Measurements from ENCODE around the gene DRC3. TPM values are rescaled to one million over a fixed set of nuclear protein-coding genes. Genes with fewer than 3 reads are reported as not detected.
"Not testable (repeated sequence)": the region's sequence is repeated elsewhere in the genome, so short reads cannot be mapped to it uniquely, and the experiment has no call there.

Gene DRC3
- total RNA-seq, 1 experiment from 2014 or later, result not detected

DNA sequence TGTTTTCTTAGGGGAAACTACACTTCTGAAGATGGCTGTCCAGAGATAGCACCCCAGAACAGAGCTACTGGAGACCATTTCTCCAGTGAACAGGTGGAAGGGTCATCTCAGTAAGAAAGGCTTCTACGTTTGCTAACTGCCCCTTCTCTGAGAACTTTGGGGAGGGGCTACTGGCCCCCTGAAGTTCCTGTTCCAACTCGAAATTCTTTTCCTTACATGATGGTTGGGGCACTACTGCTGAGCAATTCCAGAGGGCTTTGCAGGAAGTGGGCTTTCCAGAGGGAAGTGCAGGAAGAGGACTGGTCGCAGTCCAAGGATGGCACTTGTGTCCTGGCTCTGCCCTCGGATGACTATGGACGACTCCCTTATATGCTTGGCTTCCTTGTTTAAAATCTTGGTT is 31.6 kb upstream of the DRC3 start:
- no peak for DNase-seq (ENCODE audit: low spot score)

GRCh38 chr17:17942846-17943245 is 29.8 kb upstream of the DRC3 start:
- DNase-seq (ENCODE audit: low spot score), result no peak

DNA sequence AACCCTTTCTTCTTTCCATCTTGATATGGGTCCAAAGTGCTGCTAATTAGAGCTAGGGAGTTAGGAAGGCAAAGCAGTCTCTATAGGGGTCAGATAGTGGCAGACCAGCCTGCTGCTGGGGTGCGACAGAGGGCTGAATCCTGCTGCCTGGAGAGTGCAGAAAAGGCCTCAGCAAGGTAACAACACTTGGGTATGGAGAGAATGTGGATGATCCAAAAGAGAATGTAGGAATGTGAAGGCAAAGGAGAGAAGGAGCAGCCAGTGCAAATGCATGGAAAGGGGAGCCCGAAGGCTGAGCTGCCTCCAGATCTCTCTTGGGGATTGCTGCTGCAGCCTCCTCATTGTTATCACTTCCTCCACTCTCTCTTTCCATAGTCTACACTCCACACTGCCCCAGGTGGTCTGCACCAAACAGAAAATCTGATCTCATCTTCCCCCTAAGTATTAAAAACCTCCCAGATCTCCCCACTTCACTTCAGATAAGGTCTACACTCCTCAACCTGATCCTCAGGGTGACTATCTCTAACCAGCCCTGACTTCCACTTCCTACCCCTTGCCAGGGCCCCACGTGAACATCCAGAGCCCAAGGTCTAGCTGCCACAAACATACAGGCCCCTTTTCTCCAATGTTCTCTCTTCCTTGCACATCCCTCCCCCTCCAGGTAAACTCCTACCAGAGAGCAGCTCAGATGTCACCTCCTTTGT is 29.2 kb upstream of the DRC3 start:
- no peak for DNase-seq (ENCODE audit: low spot score)

DNA sequence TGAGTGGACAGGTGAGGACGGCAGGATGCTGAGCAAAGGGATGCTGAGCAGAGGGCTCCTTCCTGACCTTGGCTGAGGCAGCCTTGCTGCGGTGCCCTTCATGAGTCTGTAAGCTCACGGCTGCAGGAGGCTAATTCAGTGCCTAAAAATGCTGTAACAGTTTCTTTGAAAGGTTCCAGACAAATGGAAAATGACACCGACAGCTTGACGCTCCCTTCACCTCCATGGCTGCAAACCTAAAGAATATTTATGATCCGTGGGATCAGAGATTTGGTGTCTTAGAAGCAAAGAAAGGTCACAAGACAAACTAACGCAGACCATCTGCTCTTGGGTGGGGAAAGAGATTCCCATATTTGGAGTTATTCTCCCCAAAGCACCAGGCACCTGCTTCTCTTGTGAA is 28.4 kb upstream of the DRC3 start:
- DNase-seq (ENCODE audit: low spot score), result no peak

GRCh38 chr17:17944743-17945142 is 27.9 kb upstream of the DRC3 start:
- no peak for DNase-seq (ENCODE audit: low spot score)

DNA sequence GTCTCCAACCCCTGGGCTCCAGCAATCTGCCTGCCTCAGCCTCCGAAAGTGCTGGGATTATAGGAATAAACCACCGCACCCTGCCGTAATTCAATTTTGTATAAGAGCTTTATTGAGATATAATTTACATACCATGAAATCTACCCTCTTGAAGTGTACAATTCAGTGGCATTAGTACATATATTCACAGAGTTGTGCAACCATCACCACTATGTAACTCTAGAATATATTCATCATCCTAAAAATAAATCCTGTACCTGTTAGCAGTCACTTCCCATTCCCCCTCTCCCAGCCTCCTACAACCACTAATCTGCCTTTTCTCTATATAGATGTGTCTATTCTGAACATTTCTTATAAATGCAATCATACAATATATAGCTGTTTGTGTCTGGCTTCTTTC is 26.6 kb upstream of the DRC3 start:
- no peak for DNase-seq (ENCODE audit: low spot score)

- no peak for DNase-seq (ENCODE audit: low spot score)
Measured at GRCh38 chr17:17947309-17947708, 25.4 kb upstream of the DRC3 start.

DNA sequence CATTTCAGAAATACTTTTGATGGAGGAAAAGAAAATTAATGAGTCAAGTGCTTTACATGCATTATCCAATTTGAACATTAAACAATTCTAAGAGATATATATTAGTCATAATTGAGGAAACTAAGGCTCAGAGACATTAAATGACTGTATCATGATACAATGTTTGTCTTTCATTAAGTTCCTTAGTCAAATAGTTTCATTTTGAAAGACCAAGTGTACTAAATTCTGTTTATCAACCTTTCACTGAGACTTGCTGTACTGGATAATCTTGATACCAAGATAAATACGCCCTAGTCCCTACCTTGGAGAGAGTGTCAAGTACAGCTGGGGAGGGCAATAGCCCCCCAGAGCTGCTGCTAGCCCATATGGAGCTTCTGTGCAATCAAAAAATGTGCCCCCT is 24.7 kb upstream of the DRC3 start:
- no peak for DNase-seq (ENCODE audit: low spot score)

- DNase-seq (ENCODE audit: low spot score), result no peak
Measured at GRCh38 chr17:17950347-17950746, 22.3 kb upstream of the DRC3 start.

DNA sequence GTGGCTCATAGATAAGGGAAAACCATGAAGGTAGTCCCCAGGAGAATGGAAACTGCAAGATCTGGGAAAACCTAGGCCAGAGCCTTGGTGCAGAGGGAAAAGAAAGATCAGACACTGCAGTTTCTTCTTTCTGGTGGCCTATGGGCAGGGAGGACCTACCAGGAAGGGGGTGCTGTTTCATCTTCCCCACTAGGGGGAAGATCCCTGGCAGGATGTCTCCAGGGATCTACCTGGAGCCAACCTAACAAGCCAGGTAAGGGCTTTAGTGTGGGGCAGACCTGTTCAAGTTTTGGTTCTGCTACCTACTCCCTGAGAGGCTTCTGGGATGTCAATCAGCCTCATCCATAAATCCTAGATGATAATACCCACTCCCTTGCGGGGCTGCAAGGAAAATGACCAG is 21.9 kb upstream of the DRC3 start:
- no peak for DNase-seq (ENCODE audit: low spot score)

DNA sequence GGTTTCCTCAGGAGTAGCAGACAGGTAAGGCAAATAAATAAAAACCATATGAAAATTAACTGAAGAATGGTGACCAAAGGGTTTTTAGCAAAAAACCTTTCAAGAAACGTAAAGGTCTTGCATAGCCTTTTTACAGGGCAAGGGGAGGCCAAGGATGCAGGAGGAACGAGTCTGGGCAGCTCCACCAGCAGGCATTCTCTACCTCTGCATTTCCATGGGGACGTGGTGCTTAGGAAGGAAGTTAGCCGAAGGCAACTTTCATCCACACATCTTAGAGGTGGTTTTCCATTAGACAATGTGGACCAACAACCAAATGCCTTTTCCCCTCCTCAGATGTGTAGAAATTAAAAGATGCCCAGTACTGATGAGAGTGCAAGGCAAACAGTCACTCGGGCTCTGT is 21.1 kb upstream of the DRC3 start:
- no peak for DNase-seq (ENCODE audit: low spot score)

DNA sequence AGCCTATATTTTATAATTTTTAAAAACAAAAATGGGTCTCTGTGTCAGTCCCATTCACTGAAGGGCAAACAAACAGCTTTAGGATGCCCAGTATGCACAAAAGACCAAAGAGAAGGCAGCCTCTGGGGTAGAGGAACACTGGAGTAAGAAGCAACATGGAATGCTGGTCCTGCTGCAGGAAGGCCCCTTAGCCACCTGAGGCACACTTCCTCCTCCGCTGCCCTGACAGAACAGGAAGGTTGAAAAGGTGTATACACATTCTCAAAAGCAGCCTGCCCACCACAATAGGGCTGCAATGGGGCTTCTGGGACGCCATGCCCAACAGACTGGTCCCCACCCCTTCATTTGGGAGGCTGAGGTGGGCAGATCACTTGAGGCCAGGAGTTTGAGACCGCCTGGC is 20.0 kb upstream of the DRC3 start:
- no peak for DNase-seq (ENCODE audit: low spot score)

GRCh38 chr17:17954079-17954478 is 18.6 kb upstream of the DRC3 start:
- DNase-seq (ENCODE audit: low spot score), result no peak

- DNase-seq (ENCODE audit: low spot score), result not testable (repeated sequence)
Measured at GRCh38 chr17:17955790-17956341, 16.8 kb upstream of the DRC3 start.

DNA sequence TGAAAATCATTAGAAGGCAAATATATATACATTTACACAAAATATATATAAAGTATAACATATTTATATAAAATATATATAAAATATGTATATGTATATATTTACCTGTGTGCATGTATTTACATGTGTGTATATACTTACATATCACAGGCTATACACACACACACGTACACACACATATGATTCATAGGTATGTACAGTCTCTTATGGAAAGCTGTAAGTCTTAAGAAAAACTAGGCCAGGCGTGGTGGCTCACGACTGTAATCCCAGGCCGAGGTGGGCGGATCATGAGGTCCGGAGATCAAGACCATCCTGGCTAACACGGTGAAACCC is 15.1 kb upstream of the DRC3 start:
- no peak for DNase-seq (ENCODE audit: low spot score)

DNA sequence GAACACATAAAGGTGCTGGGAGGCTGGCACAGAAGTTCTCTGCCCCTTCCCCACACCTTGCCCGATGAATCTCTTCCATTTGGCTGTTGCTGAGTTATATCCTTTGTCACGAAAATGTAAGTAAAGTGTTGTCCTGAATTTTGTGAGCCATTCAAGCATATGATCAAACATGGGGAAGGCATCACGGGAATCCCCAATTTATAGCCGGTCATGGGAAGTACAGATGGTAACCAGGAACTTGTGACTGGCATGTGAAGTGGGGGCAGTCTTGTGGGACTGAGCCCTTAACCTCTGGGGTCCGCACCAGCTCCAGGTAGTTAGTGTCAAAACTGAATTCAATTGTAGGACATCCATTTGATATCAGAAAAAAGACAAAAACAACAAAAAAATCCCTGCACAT is 13.7 kb upstream of the DRC3 start:
- DNase-seq (ENCODE audit: low spot score), result no peak

GRCh38 chr17:17959520-17960361 is 12.9 kb upstream of the DRC3 start:
- DNase-seq (ENCODE audit: low spot score), result no peak

DNA sequence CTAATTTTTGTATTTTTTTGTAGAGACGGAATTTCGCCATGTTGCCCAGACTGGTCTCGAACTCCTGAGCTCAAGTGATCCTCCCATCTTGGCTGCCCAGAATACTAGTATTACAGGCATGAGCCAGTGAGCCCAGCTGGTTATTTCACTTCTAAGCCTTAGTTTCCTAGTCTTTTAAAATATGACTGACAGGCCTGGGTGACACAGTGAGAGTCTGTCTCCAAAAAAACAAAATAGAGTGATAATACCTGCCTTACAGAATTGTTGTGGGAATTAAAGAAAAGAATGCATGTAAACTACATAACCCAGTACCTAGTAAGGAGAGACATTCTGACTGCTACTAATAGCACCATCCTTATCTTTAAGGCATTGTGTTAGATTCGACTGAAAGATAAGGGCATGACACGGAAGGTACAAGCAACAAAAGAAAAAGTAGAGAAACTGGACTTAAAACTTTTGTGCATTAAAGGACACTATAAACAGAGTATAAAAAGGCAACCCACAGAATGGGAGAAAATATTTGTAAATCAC is 12.1 kb upstream of the DRC3 start:
- DNase-seq (ENCODE audit: low spot score), result no peak

DNA sequence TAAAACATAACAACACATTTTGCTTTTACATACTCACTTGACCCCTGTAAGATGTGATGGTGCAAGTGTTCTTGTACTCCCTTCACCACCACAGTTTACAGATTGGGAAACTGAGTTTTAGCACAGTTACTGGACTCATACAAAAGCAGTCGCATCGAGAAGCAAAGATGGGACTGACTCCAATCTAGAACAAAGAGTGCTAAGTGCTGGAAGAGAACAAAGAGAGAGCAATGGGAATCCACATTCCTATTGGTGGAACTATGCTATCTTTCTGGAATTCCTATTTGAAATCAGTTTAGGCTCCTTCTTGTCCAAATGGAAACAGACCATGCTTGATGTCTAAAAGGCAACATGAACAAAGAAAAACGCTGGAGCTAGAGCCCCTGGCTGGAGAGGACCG is 9.6 kb upstream of the DRC3 start:
- DNase-seq (ENCODE audit: low spot score), result no peak

- DNase-seq (ENCODE audit: low spot score), result no peak
Measured at GRCh38 chr17:17963694-17964436, 8.8 kb upstream of the DRC3 start.

- DNase-seq (ENCODE audit: low spot score), result no peak
Measured at GRCh38 chr17:17964710-17965109, 8.0 kb upstream of the DRC3 start.

GRCh38 chr17:17965152-17965721 is 7.4 kb upstream of the DRC3 start:
- DNase-seq (ENCODE audit: low spot score), result no peak

All from H4 (cell line).